ENCODE data around the gene SNAP91. TPM values are rescaled to one million over a fixed set of nuclear protein-coding genes. Genes with fewer than 3 reads are reported as not detected.

SNAP91 gene
- total and polyA plus RNA-seq, 2 donors (not counting 3 experiments of a cell fraction or from before 2014, with no cell fraction given): 1.3 to 1.5 TPM

DNA sequence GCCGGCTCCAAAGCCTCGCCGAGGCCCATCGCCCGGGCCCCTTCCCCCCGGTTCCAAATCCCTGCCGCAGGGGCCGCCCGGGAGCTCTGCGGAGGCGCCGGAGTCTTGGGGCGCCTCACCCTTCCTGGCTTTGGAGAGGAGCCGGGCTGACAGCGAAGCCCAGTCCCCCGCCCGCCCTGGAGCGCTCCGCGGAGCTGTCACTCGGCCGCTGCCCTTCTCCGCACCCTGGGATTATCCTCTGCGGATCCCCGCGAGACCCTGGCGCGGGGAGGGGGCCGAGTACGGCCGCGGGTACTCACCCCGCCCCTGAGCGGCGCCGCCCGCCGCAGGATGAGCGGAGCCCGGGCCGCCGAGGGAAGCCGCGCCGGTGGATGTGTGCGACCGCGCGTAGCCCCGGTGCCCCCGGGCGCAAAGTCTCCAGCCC, 343 bp downstream of the SNAP91 start:
- Histone ChIP-seq H3K27me3 (ENCODE audit: control insufficient read depth in 2 of 2, insufficient read depth in 2 of 2, low read length in 2 of 2) (peaks cover 9 to 30% of the 10 kb centered on the region in 2 experiments), H3K79me2 (ENCODE audit: control insufficient read depth, insufficient read depth, low read length) (no peaks in the 10 kb centered on the region), H3K36me3 (ENCODE audit: control insufficient read depth in 2 of 2, extremely low read depth in 1 of 2, insufficient read depth in 2 of 2, low read length in 2 of 2) (no peaks in the 10 kb centered on the region), H3K9me3 (replicated peaks; ENCODE audit: control insufficient read depth, insufficient read depth, low read length) (no peaks in the 10 kb centered on the region), H3K9me1 (replicated peaks; ENCODE audit: control insufficient read depth, extremely low read depth, insufficient read depth, low read length) (no peaks in the 10 kb centered on the region), H3K4me1 (ENCODE audit: control insufficient read depth, extremely low read depth, insufficient read depth, low read length) (peaks cover 14% of the 10 kb centered on the region), H3K27ac (ENCODE audit: insufficient read depth, low read depth, low read length) (no peak overlapping the region), H3K9ac (replicated peaks; ENCODE audit: extremely low read depth, insufficient read depth, low read length) (peak overlapping the region; percentile 7), H3K4me2 (ENCODE audit: insufficient read depth, low read length) (peak overlapping the region; percentile 70), H4K20me1 (replicated peaks; ENCODE audit: control insufficient read depth, extremely low read depth, insufficient read depth, low read length) (no peaks in the 10 kb centered on the region), H2AFZ (ENCODE audit: low read depth, low read length) (peak overlapping the region; percentile 94), H3K4me3 (replicated peaks in 1 of 3; ENCODE audit: insufficient read depth in 1 of 3, low read depth in 1 of 3, low read length in 3 of 3) (peak overlapping the region; percentile 48 to 68 (median 54))
- ChIA-PET POLR2A (no interaction called here), CTCF (interaction anchor here (1.1 to 2.5 kb wide), 3 partner anchors 10 to 151 kb away, joined by 3 to 16 read pairs (median 5); partner anchors contain the start of gene CYB5R4)
- DNase-seq (ENCODE audit: low read depth, low spot score): peak; percentile 29
- dilution Hi-C loops (cut with MboI; ENCODE audit: extremely low pct_ligation_motif_present, low sequenced_read_pairs): no loop called here
- intact Hi-C loops (cut with micrococcal nuclease): loop anchor here (2.0 to 5.0 kb wide), 4 partner anchors 109 to 512 kb away; partner anchors contain the start of gene CYB5R4
- TF ChIP-seq POLR2A (IDR thresholded peaks at IDR 0.05; ENCODE audit: low read depth, low read length) (no peak), MYC (IDR thresholded peaks at IDR 0.05; ENCODE audit: low read depth, low read length) (no peak), FOS (IDR thresholded peaks at IDR 0.05; ENCODE audit: borderline replicate concordance, insufficient read depth, low read length) (no peak), GATA2 (IDR thresholded peaks at IDR 0.05; ENCODE audit: insufficient read depth, insufficient read length, low read depth, low read length) (no peak), EZH2 (IDR thresholded peaks at IDR 0.05; ENCODE audit: borderline replicate concordance, low read depth, low read length, severe bottlenecking) (no peak), POLR2AphosphoS5 (IDR thresholded peaks at IDR 0.05; ENCODE audit: insufficient read depth, low read depth, low read length) (no peak), JUN (IDR thresholded peaks at IDR 0.05; ENCODE audit: borderline replicate concordance, insufficient read depth, insufficient read length, low read depth) (no peak)
- TF ChIP-seq, protein P1, sequence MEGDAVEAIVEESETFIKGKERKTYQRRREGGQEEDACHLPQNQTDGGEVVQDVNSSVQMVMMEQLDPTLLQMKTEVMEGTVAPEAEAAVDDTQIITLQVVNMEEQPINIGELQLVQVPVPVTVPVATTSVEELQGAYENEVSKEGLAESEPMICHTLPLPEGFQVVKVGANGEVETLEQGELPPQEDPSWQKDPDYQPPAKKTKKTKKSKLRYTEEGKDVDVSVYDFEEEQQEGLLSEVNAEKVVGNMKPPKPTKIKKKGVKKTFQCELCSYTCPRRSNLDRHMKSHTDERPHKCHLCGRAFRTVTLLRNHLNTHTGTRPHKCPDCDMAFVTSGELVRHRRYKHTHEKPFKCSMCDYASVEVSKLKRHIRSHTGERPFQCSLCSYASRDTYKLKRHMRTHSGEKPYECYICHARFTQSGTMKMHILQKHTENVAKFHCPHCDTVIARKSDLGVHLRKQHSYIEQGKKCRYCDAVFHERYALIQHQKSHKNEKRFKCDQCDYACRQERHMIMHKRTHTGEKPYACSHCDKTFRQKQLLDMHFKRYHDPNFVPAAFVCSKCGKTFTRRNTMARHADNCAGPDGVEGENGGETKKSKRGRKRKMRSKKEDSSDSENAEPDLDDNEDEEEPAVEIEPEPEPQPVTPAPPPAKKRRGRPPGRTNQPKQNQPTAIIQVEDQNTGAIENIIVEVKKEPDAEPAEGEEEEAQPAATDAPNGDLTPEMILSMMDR (IDR thresholded peaks at IDR 0.05; ENCODE audit: extremely low read depth in 1 of 2, insufficient read depth in 1 of 2, low read depth in 1 of 2, low read length in 2 of 2): no peak
- TF ChIP-seq, protein P2, sequence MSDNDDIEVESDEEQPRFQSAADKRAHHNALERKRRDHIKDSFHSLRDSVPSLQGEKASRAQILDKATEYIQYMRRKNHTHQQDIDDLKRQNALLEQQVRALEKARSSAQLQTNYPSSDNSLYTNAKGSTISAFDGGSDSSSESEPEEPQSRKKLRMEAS (IDR thresholded peaks at IDR 0.05; ENCODE audit: insufficient read depth, insufficient read length): no peak
- no peak for FAIRE-seq
- no TSS peak for BruUV-seq (replicated peaks)
